ENCODE results near the gene TDRD12.
"Not testable (repeated sequence)": the region's sequence is repeated elsewhere in the genome, so short reads cannot be mapped to it uniquely, and the experiment has no call there.

TDRD12 gene

GRCh38 chr19:32709032-32709431 is 10.5 kb upstream of the TDRD12 start:
- Histone ChIP-seq H4K20me1 (peaks cover 35% of the 10 kb centered on the region; the same call in 1 of the 2 replicates), H3K4me1 (no peaks in the 10 kb centered on the region; the same call in 1 of the 2 replicates), H3K4me3 (no peak overlapping the region), H3K36me3 (peaks cover 94% of the 10 kb centered on the region), H3K4me2 (no peak overlapping the region), H3K27ac (no peak overlapping the region), H3K9me3 (peaks cover 30% of the 10 kb centered on the region), H3K9ac (no peak overlapping the region), H3K27me3 (no peaks in the 10 kb centered on the region)
- TF ChIP-seq Cebpa-rat (IDR thresholded peaks at IDR 0.05) = no peak

- Histone ChIP-seq H3K9ac (no peak overlapping the region), H3K27ac (no peak overlapping the region), H3K9me3 (peaks cover 3% of the 10 kb centered on the region; the same call in 1 of the 2 replicates), H3K4me3 (no peak overlapping the region), H4K20me1 (peaks cover 29% of the 10 kb centered on the region; the same call in 1 of the 2 replicates), H3K4me2 (no peak overlapping the region), H3K4me1 (no peaks in the 10 kb centered on the region; the same call in 1 of the 2 replicates), H3K27me3 (no peaks in the 10 kb centered on the region), H3K36me3 (peaks cover 87% of the 10 kb centered on the region)
- no peak for TF ChIP-seq Cebpa-rat (IDR thresholded peaks at IDR 0.05)
Measured at GRCh38 chr19:32711747-32712146, 7.8 kb upstream of the TDRD12 start.

GRCh38 chr19:32716203-32716602 is 3.4 kb upstream of the TDRD12 start:
- H3K4me2 ChIP-seq, H3K9ac ChIP-seq, H3K9me3 ChIP-seq, H3K27ac ChIP-seq, H3K4me1 ChIP-seq, H3K4me3 ChIP-seq, H4K20me1 ChIP-seq, H3K27me3 ChIP-seq: not testable (repeated sequence)
- peaks cover 71% of the 10 kb centered on the region for H3K36me3 ChIP-seq

GRCh38 chr19:32717496-32717895 is 2.1 kb upstream of the TDRD12 start:
- Histone ChIP-seq H3K27me3 (no peaks in the 10 kb centered on the region), H3K4me1 (no peaks in the 10 kb centered on the region), H3K36me3 (peaks cover 59% of the 10 kb centered on the region), H4K20me1 (no peaks in the 10 kb centered on the region), H3K9me3 (peaks cover 6% of the 10 kb centered on the region), H3K9ac (no peak overlapping the region), H3K27ac (no peak overlapping the region), H3K4me3 (no peak overlapping the region), H3K4me2 (no peak overlapping the region)
- TF ChIP-seq Cebpa-rat (IDR thresholded peaks at IDR 0.05) = no peak

GRCh38 chr19:32718286-32718685 is 1.3 kb upstream of the TDRD12 start:
- Histone ChIP-seq H3K27me3 (no peaks in the 10 kb centered on the region), H4K20me1 (no peaks in the 10 kb centered on the region), H3K4me3 (no peak overlapping the region), H3K9me3 (peaks cover 6% of the 10 kb centered on the region), H3K9ac (no peak overlapping the region), H3K4me1 (no peaks in the 10 kb centered on the region), H3K27ac (no peak overlapping the region), H3K4me2 (no peak overlapping the region), H3K36me3 (peaks cover 51% of the 10 kb centered on the region)
- TF ChIP-seq Cebpa-rat (IDR thresholded peaks at IDR 0.05) = no peak

GRCh38 chr19:32720216-32720935 is 809 bp downstream of the TDRD12 start:
- Histone ChIP-seq H3K36me3 (peaks cover 30% of the 10 kb centered on the region), H3K27ac (no peak overlapping the region), H3K9me3 (peaks cover 6% of the 10 kb centered on the region), H3K9ac (no peak overlapping the region), H3K4me3 (no peak overlapping the region), H3K4me1 (no peaks in the 10 kb centered on the region), H4K20me1 (no peaks in the 10 kb centered on the region), H3K4me2 (no peak overlapping the region), H3K27me3 (no peaks in the 10 kb centered on the region)
- TF ChIP-seq Cebpa-rat (IDR thresholded peaks at IDR 0.05) = no peak

GRCh38 chr19:32720936-32721250 is 1.3 kb downstream of the TDRD12 start:
- H3K4me1 ChIP-seq = no peaks in the 10 kb centered on the region
- H4K20me1 ChIP-seq = no peaks in the 10 kb centered on the region
- no peak overlapping the region for H3K9ac ChIP-seq
- H3K27me3 ChIP-seq = no peaks in the 10 kb centered on the region
- H3K36me3 ChIP-seq = peaks cover 27% of the 10 kb centered on the region
- H3K27ac ChIP-seq = no peak overlapping the region
- TF ChIP-seq Cebpa-rat (IDR thresholded peaks at IDR 0.05) = no peak
- H3K9me3 ChIP-seq = peaks cover 7% of the 10 kb centered on the region
- no peak overlapping the region for H3K4me2 ChIP-seq
- H3K4me3 ChIP-seq = no peak overlapping the region

- H3K36me3 ChIP-seq = no peaks in the 10 kb centered on the region
- no peak for TF ChIP-seq Cebpa-rat (IDR thresholded peaks at IDR 0.05)
- no peaks in the 10 kb centered on the region for H3K4me1 ChIP-seq
- no peaks in the 10 kb centered on the region for H3K27me3 ChIP-seq
- no peak overlapping the region for H3K4me3 ChIP-seq
- no peak overlapping the region for H3K27ac ChIP-seq
- no peak overlapping the region for H3K4me2 ChIP-seq
- H3K9ac ChIP-seq = no peak overlapping the region
- no peaks in the 10 kb centered on the region for H4K20me1 ChIP-seq
- H3K9me3 ChIP-seq = no peaks in the 10 kb centered on the region
Measured at GRCh38 chr19:32735936-32736335, 16.4 kb downstream of the TDRD12 start.

- TF ChIP-seq Cebpa-rat (IDR thresholded peaks at IDR 0.05) = no peak
- Histone ChIP-seq H3K9ac (no peak overlapping the region), H3K9me3 (no peaks in the 10 kb centered on the region), H3K4me1 (peaks cover 10% of the 10 kb centered on the region; the same call in 1 of the 2 replicates), H3K4me3 (no peak overlapping the region), H3K4me2 (no peak overlapping the region), H3K36me3 (no peaks in the 10 kb centered on the region), H4K20me1 (no peaks in the 10 kb centered on the region), H3K27me3 (no peaks in the 10 kb centered on the region), H3K27ac (no peak overlapping the region)
Measured at GRCh38 chr19:32743021-32743420, 23.5 kb downstream of the TDRD12 start.

- H3K9ac ChIP-seq = no peak overlapping the region
- H3K4me1 ChIP-seq = peaks cover 10% of the 10 kb centered on the region; the same call in 1 of the 2 replicates
- H4K20me1 ChIP-seq = no peaks in the 10 kb centered on the region
- TF ChIP-seq Cebpa-rat (IDR thresholded peaks at IDR 0.05) = no peak
- H3K27ac ChIP-seq = no peak overlapping the region
- no peaks in the 10 kb centered on the region for H3K9me3 ChIP-seq
- no peaks in the 10 kb centered on the region for H3K36me3 ChIP-seq
- H3K27me3 ChIP-seq = no peaks in the 10 kb centered on the region
- no peak overlapping the region for H3K4me3 ChIP-seq
- H3K4me2 ChIP-seq = no peak overlapping the region
Measured at GRCh38 chr19:32743447-32743846, 23.9 kb downstream of the TDRD12 start.
